ENCODE data around the gene DOCK8. TPM values are rescaled to one million over a fixed set of nuclear protein-coding genes. Genes with fewer than 3 reads are reported as not detected.

Gene DOCK8
- total and polyA plus RNA-seq, 2 of the 4 experiments (the other 2 are of a cell fraction): not detected

DNA sequence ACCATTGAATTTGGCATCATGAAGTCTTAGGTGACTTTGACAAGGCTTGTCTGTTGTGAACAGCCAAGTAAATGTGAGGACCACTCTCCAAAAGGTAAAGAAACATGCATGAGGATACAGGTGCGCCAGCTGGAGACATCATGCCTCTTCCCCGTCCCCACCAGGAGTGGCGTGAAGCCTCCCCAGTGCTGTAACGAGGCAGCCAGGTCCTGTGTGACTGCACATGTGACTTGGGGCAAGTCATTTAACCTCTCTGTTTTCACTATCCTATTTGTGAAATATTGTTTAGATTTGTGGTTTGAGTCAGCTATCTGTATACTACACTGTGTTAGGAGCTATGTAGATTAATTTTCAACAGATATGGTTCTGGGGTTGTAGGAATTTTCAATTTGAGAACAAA is 65.0 kb downstream of the DOCK8 start:
- peak; percentile 27; the same call in 1 of the 2 replicates for ATAC-seq (ENCODE audit: low read depth)

More for the DNA sequence above, 65.0 kb downstream of the DOCK8 start:
- no peak overlapping the region for H3K23ac ChIP-seq (ENCODE audit: low read depth, low read length)
- H2AK5ac ChIP-seq (ENCODE audit: low read depth, low read length): no peak overlapping the region
- no peak overlapping the region for H3K4ac ChIP-seq (ENCODE audit: low read depth, low read length)
- H3K14ac ChIP-seq (replicated peaks; ENCODE audit: low read depth, low read length): no peak overlapping the region
- H3K4me1 ChIP-seq (ENCODE audit: control insufficient read depth, insufficient read depth, low read length): no peaks in the 10 kb centered on the region
- H4K5ac ChIP-seq (ENCODE audit: low read depth, low read length): no peak overlapping the region
- no peak overlapping the region for H4K91ac ChIP-seq (ENCODE audit: insufficient read depth, low read depth, low read length)
- no peak overlapping the region for H2AFZ ChIP-seq (replicated peaks; ENCODE audit: low read length, poor library complexity)
- ChIA-PET CTCF (no interaction called here), POLR2A (ENCODE audit: unreplicated experiment) (no interaction called here)
- DNase-seq: no peak
- no peaks in the 10 kb centered on the region for H3K9me1 ChIP-seq (ENCODE audit: insufficient read depth, low read length)
- TF ChIP-seq CEBPB (IDR thresholded peaks at IDR 0.05; ENCODE audit: low read depth, low read length): no peak
- TF ChIP-seq, protein P1, sequence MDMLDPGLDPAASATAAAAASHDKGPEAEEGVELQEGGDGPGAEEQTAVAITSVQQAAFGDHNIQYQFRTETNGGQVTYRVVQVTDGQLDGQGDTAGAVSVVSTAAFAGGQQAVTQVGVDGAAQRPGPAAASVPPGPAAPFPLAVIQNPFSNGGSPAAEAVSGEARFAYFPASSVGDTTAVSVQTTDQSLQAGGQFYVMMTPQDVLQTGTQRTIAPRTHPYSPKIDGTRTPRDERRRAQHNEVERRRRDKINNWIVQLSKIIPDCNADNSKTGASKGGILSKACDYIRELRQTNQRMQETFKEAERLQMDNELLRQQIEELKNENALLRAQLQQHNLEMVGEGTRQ (IDR thresholded peaks at IDR 0.05; ENCODE audit: low read depth, low read length): no peak
- no peak for TF ChIP-seq RAD21 (IDR thresholded peaks at IDR 0.05; ENCODE audit: low read length)
- no peak for TF ChIP-seq NFE2L2 (IDR thresholded peaks at IDR 0.05; ENCODE audit: low read depth, low read length)
- TF ChIP-seq BHLHE40 (IDR thresholded peaks at IDR 0.05; ENCODE audit: low read depth, low read length): no peak
- H3K9me3 ChIP-seq (ENCODE audit: control insufficient read depth, insufficient read depth, low read length): no peaks in the 10 kb centered on the region
- H2AK9ac ChIP-seq (replicated peaks; ENCODE audit: low read depth, low read length, poor library complexity): no peak overlapping the region
- no CpG with 5 or more reads among the region's 4 CpGs for WGBS, 2 experiments (ENCODE audit: extremely low coverage in 2 of 2, insufficient read length in 1 of 2)
- BruUV-seq (replicated peaks): no TSS peak
- no peak overlapping the region for H2BK5ac ChIP-seq (ENCODE audit: low read depth, low read length, poor library complexity, severe bottlenecking)
- no peak overlapping the region for H2BK20ac ChIP-seq (ENCODE audit: low read depth, low read length)
- intact Hi-C loops (cut with micrococcal nuclease): no loop called here
- no peak overlapping the region for H3K27ac ChIP-seq (ENCODE audit: insufficient read depth, low read length)
- no peak overlapping the region for H3K9ac ChIP-seq (ENCODE audit: low read depth, low read length)
- H3K27me3 ChIP-seq (ENCODE audit: control insufficient read depth, insufficient read depth, low read length): no peaks in the 10 kb centered on the region; the same call in 1 of the 2 replicates
- no peak overlapping the region for H3K56ac ChIP-seq (ENCODE audit: extremely low read depth, insufficient read depth, low read length)
- in situ Hi-C loops (cut with MboI; ENCODE audit: low sequenced_read_pairs): no loop called here
- H3K4me2 ChIP-seq (ENCODE audit: low read depth, low read length): no peak overlapping the region
- no peak overlapping the region for H2BK120ac ChIP-seq (ENCODE audit: low read depth, low read length)
- H4K8ac ChIP-seq (ENCODE audit: low read depth in 2 of 2, low read length in 2 of 2): no peak overlapping the region
- no peak overlapping the region for H3K4me3 ChIP-seq (ENCODE audit: insufficient read depth, low read depth, low read length)
- no peaks in the 10 kb centered on the region for H3K79me1 ChIP-seq (ENCODE audit: low read depth in 1 of 2, low read length in 2 of 2)
- H3K36me3 ChIP-seq (ENCODE audit: control insufficient read depth, insufficient read depth, low read length): no peaks in the 10 kb centered on the region
- H2BK15ac ChIP-seq (ENCODE audit: low read depth, low read length): no peak overlapping the region
- H4K20me1 ChIP-seq (ENCODE audit: insufficient read depth, low read length): no peaks in the 10 kb centered on the region
- H3K18ac ChIP-seq (ENCODE audit: low read depth, low read length): no peak overlapping the region
- dilution Hi-C loops (cut with HindIII; ENCODE audit: low sequenced_read_pairs, unreplicated experiment): no loop called here
